ENCODE results near the gene DNM2. TPM values are rescaled to one million over a fixed set of nuclear protein-coding genes. Genes with fewer than 3 reads are reported as not detected.

Gene DNM2
- total and polyA plus RNA-seq, 2 of the 13 experiments (the other 11 are each of a cell fraction or from before 2014, with no cell fraction given) = 41.7 to 59.8 TPM

- TF ChIP-seq ZNF770 (CRISPR knock-in tag; IDR thresholded peaks at IDR 0.05) = peak; percentile 29; the same call in 1 of the 2 replicates
- no peak for TF ChIP-seq SNAPC2 (CRISPR knock-in tag; IDR thresholded peaks at IDR 0.05)
- TF ChIP-seq ZSCAN22 (CRISPR knock-in tag; IDR thresholded peaks at IDR 0.05) = peak; percentile 97
- TF ChIP-seq ZNF460 (CRISPR knock-in tag; IDR thresholded peaks at IDR 0.05; ENCODE audit: borderline replicate concordance) = no peak
- TF ChIP-seq ETV5 (CRISPR knock-in tag; IDR thresholded peaks at IDR 0.05; ENCODE audit: borderline replicate concordance) = no peak
- peak; percentile 50 for TF ChIP-seq ZNF687 (CRISPR knock-in tag; IDR thresholded peaks at IDR 0.05)
- no peak for TF ChIP-seq ZNF790 (CRISPR knock-in tag; IDR thresholded peaks at IDR 0.05; ENCODE audit: borderline replicate concordance)
- TF ChIP-seq ASH2L (IDR thresholded peaks at IDR 0.05; ENCODE audit: insufficient read length, low read depth, low read length) = peak; percentile 85
- peak; percentile 52; the same call in 1 of the 2 replicates for TF ChIP-seq ZNF333 (CRISPR knock-in tag; IDR thresholded peaks at IDR 0.05; ENCODE audit: borderline replicate concordance)
- no peak for TF ChIP-seq ATF7 (IDR thresholded peaks at IDR 0.05)
- no peak for TF ChIP-seq ATF7 (CRISPR knock-in tag; IDR thresholded peaks at IDR 0.05)
- TF ChIP-seq RAD51 (IDR thresholded peaks at IDR 0.05; ENCODE audit: borderline replicate concordance) = no peak
- TF ChIP-seq DZIP1 (CRISPR knock-in tag; IDR thresholded peaks at IDR 0.05) = peak; percentile 29; the same call in 1 of the 2 replicates
- TF ChIP-seq POGK (CRISPR knock-in tag; conservative IDR thresholded peaks at IDR 0.05) = 0 out of 2 replicates have a peak, but pooled peaks have one; percentile 67
- TF ChIP-seq PLSCR1 (CRISPR knock-in tag; IDR thresholded peaks at IDR 0.05; ENCODE audit: borderline replicate concordance) = no peak
Measured at GRCh38 chr19:10718205-10719196, 622 bp downstream of the DNM2 start (continued).

Measured in HepG2 (cell line).